Measurements from ENCODE around the gene OTUD1. TPM values are rescaled to one million over a fixed set of nuclear protein-coding genes. Genes with fewer than 3 reads are reported as not detected.

The OTUD1 gene
- total RNA-seq, 1 experiment from 2014 or later = 1.5 TPM

DNA sequence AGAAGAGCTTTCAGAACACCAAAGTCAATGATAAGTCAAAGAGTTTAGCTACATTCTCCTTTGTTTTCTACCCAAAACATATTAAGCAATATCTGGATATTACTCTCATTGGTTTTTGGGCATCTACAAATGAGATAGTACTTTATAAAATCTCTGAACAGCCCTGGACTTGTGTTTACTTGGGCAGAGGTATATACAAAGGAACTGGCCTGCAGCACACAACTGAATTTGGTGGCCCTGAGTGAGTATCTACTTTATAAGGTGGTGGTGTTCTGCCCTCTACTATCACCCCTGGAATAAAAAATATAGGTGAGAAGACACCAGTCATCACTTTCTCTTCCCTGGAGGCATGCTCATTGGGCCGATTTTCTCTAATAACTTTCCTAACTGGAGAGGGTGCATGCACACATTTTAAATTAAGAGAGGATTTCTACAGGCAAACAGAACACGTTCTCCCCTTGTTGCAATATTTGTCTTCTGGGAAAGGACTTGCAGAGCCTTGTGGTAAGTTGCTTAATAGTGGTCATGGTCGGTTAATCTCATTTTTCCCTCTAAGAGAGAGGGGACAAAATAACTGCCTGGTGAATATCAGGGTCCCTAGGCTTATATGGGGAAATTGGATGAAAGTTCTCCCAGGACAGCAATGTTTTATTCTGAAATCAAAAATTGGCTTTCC lies 41.1 kb downstream of the OTUD1 start:
- no peak overlapping the region for H3K4me2 ChIP-seq (ENCODE audit: low read depth, low read length, poor library complexity, severe bottlenecking)
- DNase-seq = no peak
- no peak overlapping the region for H3K4me3 ChIP-seq (ENCODE audit: low read length)
- H3K36me3 ChIP-seq (ENCODE audit: insufficient read depth, low read length) = no peaks in the 10 kb centered on the region
- H2AFZ ChIP-seq (ENCODE audit: low read length) = no peak overlapping the region
- no peaks in the 10 kb centered on the region for H3K9me3 ChIP-seq (ENCODE audit: low read length)
- H3K79me2 ChIP-seq (ENCODE audit: low read length) = no peaks in the 10 kb centered on the region
- H3K4me1 ChIP-seq (ENCODE audit: low read length) = no peaks in the 10 kb centered on the region
- no peaks in the 10 kb centered on the region for H3K9me2 ChIP-seq (replicated peaks; ENCODE audit: insufficient read depth, low read length)
- H3K27me3 ChIP-seq (ENCODE audit: low read length) = no peaks in the 10 kb centered on the region
- H4K20me1 ChIP-seq (ENCODE audit: insufficient read depth, low read depth, low read length) = no peaks in the 10 kb centered on the region
- H3K27ac ChIP-seq (ENCODE audit: low read length) = no peak overlapping the region
- H3K9ac ChIP-seq (ENCODE audit: low read length) = no peak overlapping the region

DNA sequence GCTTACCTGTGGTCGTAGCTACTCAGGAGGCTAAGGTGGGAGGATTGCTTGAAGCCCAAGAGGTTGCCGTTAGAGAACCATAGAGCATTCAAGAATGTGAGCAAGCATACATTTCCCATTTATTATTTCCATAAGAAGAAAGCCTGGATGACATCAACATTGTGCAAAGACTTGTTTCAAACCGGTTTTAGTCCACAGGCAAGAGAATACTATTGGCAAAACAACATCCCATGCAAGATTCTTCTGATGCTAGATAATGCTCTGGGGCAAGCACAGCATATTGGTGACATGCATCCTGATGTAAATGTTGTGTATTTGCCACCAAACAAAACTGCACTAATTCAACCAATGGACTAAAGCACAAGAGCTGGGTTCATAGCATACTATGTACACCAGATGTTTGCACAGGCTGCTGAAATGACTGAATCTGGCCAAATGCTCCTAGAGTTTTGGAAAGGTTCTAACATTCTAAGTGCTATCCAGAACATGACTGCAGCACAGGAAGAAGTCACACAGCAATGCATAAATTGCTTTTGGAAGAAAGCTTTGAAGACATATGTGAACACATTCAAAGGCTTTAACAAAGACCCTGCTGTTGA lies 42.6 kb downstream of the OTUD1 start:
- no peaks in the 10 kb centered on the region for H3K4me1 ChIP-seq (ENCODE audit: low read length)
- H3K4me2 ChIP-seq (ENCODE audit: low read depth, low read length, poor library complexity, severe bottlenecking) = no peak overlapping the region
- no peak for DNase-seq
- no peaks in the 10 kb centered on the region for H3K9me2 ChIP-seq (replicated peaks; ENCODE audit: insufficient read depth, low read length)
- no peaks in the 10 kb centered on the region for H4K20me1 ChIP-seq (ENCODE audit: insufficient read depth, low read depth, low read length)
- no peaks in the 10 kb centered on the region for H3K79me2 ChIP-seq (ENCODE audit: low read length)
- H3K27ac ChIP-seq (ENCODE audit: low read length) = no peak overlapping the region
- no peak overlapping the region for H3K9ac ChIP-seq (ENCODE audit: low read length)
- no peak overlapping the region for H2AFZ ChIP-seq (ENCODE audit: low read length)
- H3K9me3 ChIP-seq (ENCODE audit: low read length) = no peaks in the 10 kb centered on the region
- H3K4me3 ChIP-seq (ENCODE audit: low read length) = no peak overlapping the region
- no peaks in the 10 kb centered on the region for H3K36me3 ChIP-seq (ENCODE audit: insufficient read depth, low read length)
- no peaks in the 10 kb centered on the region for H3K27me3 ChIP-seq (ENCODE audit: low read length)

DNA sequence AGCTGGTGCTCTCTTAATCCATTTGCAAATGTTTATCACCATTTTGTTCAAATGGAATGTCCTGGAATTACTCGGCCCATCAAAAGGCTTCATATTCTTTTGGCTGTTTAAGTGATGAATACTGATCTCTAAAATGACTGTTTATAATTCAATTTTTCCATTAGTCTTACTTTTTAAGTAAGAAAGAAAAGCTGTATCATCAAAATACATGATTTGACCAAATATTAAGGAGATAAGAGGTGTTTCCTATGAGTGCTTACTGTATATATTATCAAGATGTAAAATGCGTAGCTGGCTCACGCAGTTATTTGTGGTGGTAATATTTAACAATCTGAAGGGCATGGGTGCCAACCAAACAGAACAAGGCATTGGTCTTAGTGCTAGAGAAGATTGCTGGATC lies 51.2 kb downstream of the OTUD1 start:
- Histone ChIP-seq H3K79me2 (ENCODE audit: low read length) (no peaks in the 10 kb centered on the region), H4K20me1 (ENCODE audit: insufficient read depth, low read depth, low read length) (no peaks in the 10 kb centered on the region), H3K4me3 (ENCODE audit: low read length) (no peak overlapping the region), H3K4me1 (ENCODE audit: low read length) (no peaks in the 10 kb centered on the region), H3K9me2 (replicated peaks; ENCODE audit: insufficient read depth, low read length) (no peaks in the 10 kb centered on the region), H3K27ac (ENCODE audit: low read length) (no peak overlapping the region), H3K9ac (ENCODE audit: low read length) (no peak overlapping the region), H3K9me3 (ENCODE audit: low read length) (no peaks in the 10 kb centered on the region), H2AFZ (ENCODE audit: low read length) (no peak overlapping the region), H3K4me2 (ENCODE audit: low read depth, low read length, poor library complexity, severe bottlenecking) (no peak overlapping the region), H3K27me3 (ENCODE audit: low read length) (no peaks in the 10 kb centered on the region), H3K36me3 (ENCODE audit: insufficient read depth, low read length) (no peaks in the 10 kb centered on the region)
- DNase-seq = no peak

Small RNAs within 50 kb of the gene (small RNA-seq; reads per million reads assigned to genes)
- not detected for gene MIR1254-2

Other genes with a start within 250 kb of the OTUD1 start
- not detected in 2 replicates for gene PTF1A, start 246.8 kb upstream of the OTUD1 start, total RNA-seq (2014; rRNA removed; shearing (Covaris generic); ENCODE audit: low replicate concordance)
- not detected in 2 replicates for gene C10orf67, start 94.3 kb upstream of the OTUD1 start, total RNA-seq (2014; rRNA removed; shearing (Covaris generic); ENCODE audit: low replicate concordance)

Data from Karpas-422 (cell line).